HG02973 (cell line): Measurements from ENCODE around the gene BTN1A1.

Experiments used
- ATAC-seq: cut with Tn5 transposase; IDR thresholded peaks from one replicate; pipeline ENCODE4 v1.9.1; 2021; ENCODE audit warnings: moderate library complexity; ENCODE audit not compliant: unreplicated experiment

Gene BTN1A1

GRCh38 chr6:26556263-26557070, 56.4 kb downstream of the BTN1A1 start:
- no peak for ATAC-seq
